ENCODE data around the gene ZNF567.
"Not testable (repeated sequence)": the region's sequence is repeated elsewhere in the genome, so short reads cannot be mapped to it uniquely, and the experiment has no call there.

Gene ZNF567

GRCh38 chr19:36686365-36687213 is 823 bp upstream of the ZNF567 start:
- H3K27ac ChIP-seq (ENCODE audit: insufficient read depth, low read depth, low read length, poor library complexity, severe bottlenecking), result no peak overlapping the region
- no peaks in the 10 kb centered on the region for H3K27me3 ChIP-seq (ENCODE audit: control insufficient read depth, insufficient read depth, low read length, poor library complexity, severe bottlenecking)
- peaks cover 8% of the 10 kb centered on the region for H3K9me3 ChIP-seq (ENCODE audit: control insufficient read depth, low read length)
- 40 to 41% methylated on average over 19 to 20 of the region's 20 CpGs for WGBS, 2 experiments
- H3K36me3 ChIP-seq (ENCODE audit: control insufficient read depth, insufficient read depth, low read length), result peaks cover 27% of the 10 kb centered on the region
- H3K4me1 ChIP-seq (ENCODE audit: control insufficient read depth, insufficient read depth, low read length), result peaks cover 4% of the 10 kb centered on the region
- peak overlapping the region; percentile 84 for H3K4me3 ChIP-seq (ENCODE audit: insufficient read depth, low read depth, low read length)

- Histone ChIP-seq H3K27me3 (ENCODE audit: control insufficient read depth, insufficient read depth, low read length, poor library complexity, severe bottlenecking) (no peaks in the 10 kb centered on the region), H3K27ac (ENCODE audit: insufficient read depth, low read depth, low read length, poor library complexity, severe bottlenecking) (no peak overlapping the region), H3K4me1 (ENCODE audit: control insufficient read depth, insufficient read depth, low read length) (peaks cover 4% of the 10 kb centered on the region), H3K9me3 (ENCODE audit: control insufficient read depth, low read length) (peaks cover 8% of the 10 kb centered on the region), H3K36me3 (ENCODE audit: control insufficient read depth, insufficient read depth, low read length) (peaks cover 42% of the 10 kb centered on the region), H3K4me3 (ENCODE audit: insufficient read depth, low read depth, low read length) (peak overlapping the region; percentile 84)
- 16 to 18% methylated on average over 9 of the region's 9 CpGs for WGBS, 2 experiments
Measured at GRCh38 chr19:36688058-36688457, 646 bp downstream of the ZNF567 start.

- 47 to 93% methylated on average over 1 to 2 of the region's 2 CpGs for WGBS, 2 experiments
- H3K9me3 ChIP-seq (ENCODE audit: control insufficient read depth, low read length), result peaks cover 7% of the 10 kb centered on the region
- H3K4me3 ChIP-seq (ENCODE audit: insufficient read depth, low read depth, low read length), result no peak overlapping the region
Measured at GRCh38 chr19:36707134-36707533, 19.7 kb downstream of the ZNF567 start.

GRCh38 chr19:36709423-36709822 is 22.0 kb downstream of the ZNF567 start:
- Histone ChIP-seq H3K4me3 (ENCODE audit: insufficient read depth, low read depth, low read length) (no peak overlapping the region), H3K27me3 (ENCODE audit: control insufficient read depth, insufficient read depth, low read length, poor library complexity, severe bottlenecking) (no peaks in the 10 kb centered on the region), H3K9me3 (ENCODE audit: control insufficient read depth, low read length) (peaks cover 13% of the 10 kb centered on the region), H3K4me1 (ENCODE audit: control insufficient read depth, insufficient read depth, low read length) (no peaks in the 10 kb centered on the region), H3K36me3 (ENCODE audit: control insufficient read depth, insufficient read depth, low read length) (peaks cover 59% of the 10 kb centered on the region), H3K27ac (ENCODE audit: insufficient read depth, low read depth, low read length, poor library complexity, severe bottlenecking) (no peak overlapping the region)
- WGBS, 2 experiments, result 88 to 89% methylated on average over 2 of the region's 2 CpGs

More at GRCh38 chr19:36707134-36707533, 19.7 kb downstream of the ZNF567 start:
- no peak overlapping the region for H3K27ac ChIP-seq (ENCODE audit: insufficient read depth, low read depth, low read length, poor library complexity, severe bottlenecking)
- no peaks in the 10 kb centered on the region for H3K27me3 ChIP-seq (ENCODE audit: control insufficient read depth, insufficient read depth, low read length, poor library complexity, severe bottlenecking)
- H3K36me3 ChIP-seq (ENCODE audit: control insufficient read depth, insufficient read depth, low read length), result peaks cover 36% of the 10 kb centered on the region
- no peaks in the 10 kb centered on the region for H3K4me1 ChIP-seq (ENCODE audit: control insufficient read depth, insufficient read depth, low read length)

- Histone ChIP-seq H3K9me3 (ENCODE audit: control insufficient read depth, low read length) (peaks cover 23% of the 10 kb centered on the region), H3K4me1 (ENCODE audit: control insufficient read depth, insufficient read depth, low read length) (no peaks in the 10 kb centered on the region), H3K4me3 (ENCODE audit: insufficient read depth, low read depth, low read length) (peak overlapping the region; percentile 6), H3K27me3 (ENCODE audit: control insufficient read depth, insufficient read depth, low read length, poor library complexity, severe bottlenecking) (no peaks in the 10 kb centered on the region), H3K27ac (ENCODE audit: insufficient read depth, low read depth, low read length, poor library complexity, severe bottlenecking) (no peak overlapping the region), H3K36me3 (ENCODE audit: control insufficient read depth, insufficient read depth, low read length) (peaks cover 52% of the 10 kb centered on the region)
- 91 to 100% methylated on average over 5 to 8 of the region's 10 CpGs for WGBS, 2 experiments
Measured at GRCh38 chr19:36719687-36720556, 32.5 kb downstream of the ZNF567 start.

DNA sequence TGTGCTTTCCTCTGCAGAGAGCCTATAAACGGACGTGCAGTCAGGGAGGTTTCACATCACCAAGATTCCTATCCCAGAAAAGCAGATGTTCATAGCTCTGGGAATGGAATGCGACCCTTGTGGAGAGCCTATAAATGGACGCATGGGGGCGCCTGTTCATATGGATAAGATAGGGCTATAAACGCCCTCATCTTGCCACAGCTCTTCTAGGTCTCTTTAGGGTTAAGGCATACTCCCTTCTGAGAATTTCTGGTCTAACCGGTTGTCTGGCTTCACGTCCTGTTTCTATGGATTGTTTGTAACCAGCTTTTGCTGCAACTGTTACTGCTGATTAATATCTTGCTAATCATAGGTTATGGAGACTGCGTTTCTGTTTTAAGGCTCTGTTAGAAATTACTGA is 48.8 kb downstream of the ZNF567 start:
- H3K4me3 ChIP-seq (ENCODE audit: insufficient read depth, low read depth, low read length); H3K27ac ChIP-seq (ENCODE audit: insufficient read depth, low read depth, low read length, poor library complexity, severe bottlenecking); H3K27me3 ChIP-seq (ENCODE audit: control insufficient read depth, insufficient read depth, low read length, poor library complexity, severe bottlenecking); H3K4me1 ChIP-seq (ENCODE audit: control insufficient read depth, insufficient read depth, low read length); H3K36me3 ChIP-seq (ENCODE audit: control insufficient read depth, insufficient read depth, low read length): not testable (repeated sequence)
- H3K9me3 ChIP-seq (ENCODE audit: control insufficient read depth, low read length), result peaks cover 17% of the 10 kb centered on the region
- WGBS, 2 experiments, result 93 to 96% methylated on average over 8 to 9 of the region's 9 CpGs

- H3K36me3 ChIP-seq (ENCODE audit: control insufficient read depth, insufficient read depth, low read length), result peaks cover 54% of the 10 kb centered on the region
- H3K27me3 ChIP-seq (ENCODE audit: control insufficient read depth, insufficient read depth, low read length, poor library complexity, severe bottlenecking), result no peaks in the 10 kb centered on the region
- H3K4me3 ChIP-seq (ENCODE audit: insufficient read depth, low read depth, low read length), result no peak overlapping the region
- 92% methylated on average over 4 of the region's 4 CpGs for WGBS, 2 experiments
- H3K9me3 ChIP-seq (ENCODE audit: control insufficient read depth, low read length), result peaks cover 25% of the 10 kb centered on the region
- no peaks in the 10 kb centered on the region for H3K4me1 ChIP-seq (ENCODE audit: control insufficient read depth, insufficient read depth, low read length)
- no peak overlapping the region for H3K27ac ChIP-seq (ENCODE audit: insufficient read depth, low read depth, low read length, poor library complexity, severe bottlenecking)
Measured at GRCh38 chr19:36745870-36746269, 58.5 kb downstream of the ZNF567 start.

DNA sequence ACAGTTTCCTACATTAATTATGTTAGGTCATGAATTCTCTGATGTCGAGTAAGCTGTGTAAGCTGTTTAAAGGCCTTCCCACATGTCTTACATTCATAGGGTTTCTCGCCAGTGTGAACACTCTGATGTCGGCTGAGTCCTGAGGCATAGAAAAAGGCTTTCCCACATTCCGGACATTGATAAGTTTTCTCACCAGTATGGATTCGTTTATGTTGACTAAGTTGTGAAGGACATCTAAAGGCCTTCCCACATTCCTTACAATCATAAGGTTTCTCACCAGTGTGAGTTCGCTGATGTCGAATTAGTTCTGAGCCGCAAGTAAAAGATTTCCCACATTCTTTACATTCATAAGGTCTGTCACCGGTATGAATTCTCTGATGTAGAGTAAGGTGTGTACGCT is 60.3 kb downstream of the ZNF567 start:
- Histone ChIP-seq H3K4me1 (ENCODE audit: control insufficient read depth, insufficient read depth, low read length) (no peaks in the 10 kb centered on the region), H3K27me3 (ENCODE audit: control insufficient read depth, insufficient read depth, low read length, poor library complexity, severe bottlenecking) (no peaks in the 10 kb centered on the region), H3K9me3 (ENCODE audit: control insufficient read depth, low read length) (peaks cover 25% of the 10 kb centered on the region), H3K36me3 (ENCODE audit: control insufficient read depth, insufficient read depth, low read length) (peaks cover 63% of the 10 kb centered on the region), H3K4me3 (ENCODE audit: insufficient read depth, low read depth, low read length) (no peak overlapping the region), H3K27ac (ENCODE audit: insufficient read depth, low read depth, low read length, poor library complexity, severe bottlenecking) (no peak overlapping the region)
- 97 to 98% methylated on average over 9 to 10 of the region's 10 CpGs for whole genome bisulfite sequencing, 2 experiments

DNA sequence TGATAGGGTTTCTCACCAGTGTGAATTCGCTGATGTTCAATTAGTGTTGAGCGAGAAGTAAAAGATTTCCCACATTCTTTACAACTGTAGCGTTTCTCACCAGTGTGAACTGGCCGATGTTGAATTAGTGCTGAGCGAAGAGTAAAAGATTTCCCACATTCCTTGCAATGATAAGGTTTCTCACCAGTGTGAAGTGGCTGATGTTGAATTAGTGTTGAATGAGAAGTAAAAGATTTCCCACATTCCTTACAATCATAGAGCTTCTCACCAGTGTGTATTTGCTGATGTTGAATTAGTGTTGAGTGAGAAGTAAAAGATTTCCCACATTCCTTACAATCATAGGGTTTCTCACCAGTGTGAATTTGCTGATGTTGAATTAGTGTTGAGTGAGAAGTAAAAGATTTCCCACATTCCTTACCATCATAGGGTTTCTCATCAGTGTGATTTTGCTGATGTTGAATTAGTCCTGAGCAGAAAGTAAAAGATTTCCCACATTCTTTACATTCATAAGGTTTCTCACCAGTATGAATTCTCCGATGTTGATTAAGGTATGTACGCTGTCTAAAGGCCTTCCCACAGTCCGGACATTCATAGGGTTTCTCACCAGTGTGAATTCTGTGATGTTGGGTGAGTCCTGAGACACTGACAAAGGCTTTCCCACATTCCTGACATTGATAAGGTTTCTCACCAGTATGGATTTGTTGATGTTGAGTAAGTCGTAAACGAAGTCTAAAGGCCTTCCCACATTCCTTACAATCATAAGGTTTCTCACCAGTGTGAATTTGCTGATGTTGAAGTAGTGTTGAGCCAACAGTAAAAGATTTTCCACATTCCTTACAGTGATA is 61.2 kb downstream of the ZNF567 start:
- Histone ChIP-seq H3K4me3 (ENCODE audit: insufficient read depth, low read depth, low read length) (no peak overlapping the region), H3K4me1 (ENCODE audit: control insufficient read depth, insufficient read depth, low read length) (no peaks in the 10 kb centered on the region), H3K27ac (ENCODE audit: insufficient read depth, low read depth, low read length, poor library complexity, severe bottlenecking) (no peak overlapping the region), H3K9me3 (ENCODE audit: control insufficient read depth, low read length) (peaks cover 23% of the 10 kb centered on the region), H3K36me3 (ENCODE audit: control insufficient read depth, insufficient read depth, low read length) (peaks cover 72% of the 10 kb centered on the region), H3K27me3 (ENCODE audit: control insufficient read depth, insufficient read depth, low read length, poor library complexity, severe bottlenecking) (no peaks in the 10 kb centered on the region)
- 98% methylated on average over 8 to 10 of the region's 10 CpGs for WGBS, 2 experiments

Measured in ectodermal cell (in vitro differentiated cells).